ENCODE measurements around the gene TECPR2. TPM values are rescaled to one million over a fixed set of nuclear protein-coding genes. Genes with fewer than 3 reads are reported as not detected.

The TECPR2 gene
- total RNA-seq, 1 donor from 2014 or later, result 5.1 TPM

DNA sequence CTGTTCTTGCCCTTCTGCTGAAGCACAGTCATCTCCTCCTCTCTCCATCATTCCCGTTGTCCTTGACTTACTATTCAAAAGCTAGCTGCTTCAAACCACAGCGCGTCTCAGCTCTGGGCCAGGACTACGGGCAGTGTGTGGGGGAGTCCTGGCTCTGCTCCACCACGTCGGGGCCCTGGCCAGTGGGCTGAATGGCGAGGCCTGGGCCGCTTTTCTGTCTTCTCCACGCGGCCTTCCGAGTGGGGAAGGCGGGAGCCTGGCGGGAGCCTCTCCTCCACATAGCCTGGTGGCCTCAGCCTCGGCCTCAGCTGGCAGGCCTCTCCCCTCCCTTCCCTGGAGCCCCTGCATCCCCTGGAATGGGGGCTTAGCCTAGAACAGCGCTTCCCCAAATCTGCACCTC lies 130.4 kb downstream of the TECPR2 start:
- H3K4me3 ChIP-seq (ENCODE audit: low read depth, low read length), result no peak overlapping the region
- DNase-seq (ENCODE audit: low read depth), result no peak
- TF ChIP-seq, protein P1, sequence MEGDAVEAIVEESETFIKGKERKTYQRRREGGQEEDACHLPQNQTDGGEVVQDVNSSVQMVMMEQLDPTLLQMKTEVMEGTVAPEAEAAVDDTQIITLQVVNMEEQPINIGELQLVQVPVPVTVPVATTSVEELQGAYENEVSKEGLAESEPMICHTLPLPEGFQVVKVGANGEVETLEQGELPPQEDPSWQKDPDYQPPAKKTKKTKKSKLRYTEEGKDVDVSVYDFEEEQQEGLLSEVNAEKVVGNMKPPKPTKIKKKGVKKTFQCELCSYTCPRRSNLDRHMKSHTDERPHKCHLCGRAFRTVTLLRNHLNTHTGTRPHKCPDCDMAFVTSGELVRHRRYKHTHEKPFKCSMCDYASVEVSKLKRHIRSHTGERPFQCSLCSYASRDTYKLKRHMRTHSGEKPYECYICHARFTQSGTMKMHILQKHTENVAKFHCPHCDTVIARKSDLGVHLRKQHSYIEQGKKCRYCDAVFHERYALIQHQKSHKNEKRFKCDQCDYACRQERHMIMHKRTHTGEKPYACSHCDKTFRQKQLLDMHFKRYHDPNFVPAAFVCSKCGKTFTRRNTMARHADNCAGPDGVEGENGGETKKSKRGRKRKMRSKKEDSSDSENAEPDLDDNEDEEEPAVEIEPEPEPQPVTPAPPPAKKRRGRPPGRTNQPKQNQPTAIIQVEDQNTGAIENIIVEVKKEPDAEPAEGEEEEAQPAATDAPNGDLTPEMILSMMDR (conservative IDR thresholded peaks at IDR 0.05; ENCODE audit: low read depth, low read length), result no peak

DNA sequence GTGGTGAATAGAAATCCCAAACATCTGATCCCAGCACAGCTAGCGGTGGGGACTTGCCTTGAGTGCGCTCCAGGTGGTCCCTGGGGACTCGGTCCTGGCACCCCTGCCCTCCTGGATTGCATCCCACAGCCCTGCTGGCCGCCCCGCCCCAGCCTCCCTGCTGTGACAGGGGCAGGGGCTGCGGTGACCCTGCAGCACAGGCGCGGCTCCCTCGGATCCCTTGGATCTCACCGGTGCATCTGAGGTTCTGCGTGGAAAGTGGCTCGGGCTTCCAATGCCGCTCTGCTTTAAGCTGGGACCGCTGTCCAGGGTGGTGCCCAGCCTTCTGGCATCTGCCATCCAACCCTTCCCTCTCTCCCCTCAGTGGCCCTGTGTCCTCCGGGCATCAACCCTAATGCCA lies 130.8 kb downstream of the TECPR2 start:
- TF ChIP-seq, protein P1 (conservative IDR thresholded peaks at IDR 0.05; ENCODE audit: low read depth, low read length), result no peak
- DNase-seq (ENCODE audit: low read depth), result no peak
- H3K4me3 ChIP-seq (ENCODE audit: low read depth, low read length), result no peak overlapping the region

DNA sequence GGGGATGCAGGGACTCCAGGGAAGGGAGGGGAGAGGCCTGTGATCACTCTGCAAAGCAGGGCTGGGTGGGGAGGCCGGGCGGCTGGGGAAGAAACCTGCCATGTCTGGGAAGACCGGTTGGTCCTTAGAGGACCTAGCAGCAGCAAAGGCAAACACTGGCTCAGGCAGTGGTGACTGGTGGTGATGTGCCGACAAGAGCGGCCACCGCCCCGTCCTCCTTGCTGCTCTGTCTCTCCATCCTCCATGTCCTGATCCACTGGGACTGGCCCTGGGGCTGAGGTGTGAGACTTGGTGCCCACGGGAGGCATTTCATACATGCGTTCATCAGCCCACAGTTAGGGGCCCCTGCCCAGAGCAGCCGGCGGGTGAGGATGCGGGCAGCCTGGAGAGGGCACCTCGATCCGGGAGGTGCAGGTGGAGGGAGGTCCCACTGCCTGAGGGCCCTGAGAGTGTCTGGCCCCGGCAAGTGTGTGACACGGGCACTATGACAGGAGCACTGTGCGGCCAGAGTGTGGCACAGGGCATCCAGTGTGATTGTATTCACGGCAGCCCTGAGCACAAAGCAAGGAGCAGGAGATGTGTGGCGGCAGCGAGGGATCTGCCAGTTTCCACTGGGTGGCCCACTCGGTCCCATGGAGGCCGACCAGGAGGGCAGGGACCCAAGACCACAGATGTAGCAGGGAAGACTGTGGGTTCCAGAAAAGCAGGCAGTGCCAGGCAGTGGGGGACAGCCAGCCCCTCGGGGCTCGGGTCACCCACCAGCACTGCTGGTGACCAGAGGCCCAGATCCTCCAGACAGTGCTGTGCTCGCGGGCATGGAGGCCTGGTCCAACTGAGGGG lies 133.0 kb downstream of the TECPR2 start:
- TF ChIP-seq, protein P1 (conservative IDR thresholded peaks at IDR 0.05; ENCODE audit: low read depth, low read length), result no peak
- DNase-seq (ENCODE audit: low read depth), result no peak
- no peak overlapping the region for H3K4me3 ChIP-seq (ENCODE audit: low read depth, low read length)

DNA sequence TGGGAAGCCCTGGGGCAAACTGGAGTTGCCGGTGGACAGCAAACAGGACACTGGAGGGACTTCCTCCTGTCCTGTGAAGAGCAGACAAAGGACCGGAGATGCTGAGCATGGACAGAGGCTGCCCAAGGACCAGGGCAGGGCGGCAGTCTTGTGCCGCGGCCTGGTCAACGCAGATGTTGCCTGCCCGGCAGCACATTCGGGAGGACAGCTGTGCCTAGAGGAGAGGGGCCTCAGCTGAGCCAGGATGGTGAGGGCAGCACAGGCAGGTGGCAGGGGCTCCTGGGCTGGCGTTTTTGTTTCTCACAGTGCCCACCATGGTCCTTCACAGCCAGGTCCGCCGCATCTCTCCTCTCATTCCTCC lies 133.6 kb downstream of the TECPR2 start:
- no peak overlapping the region for H3K4me3 ChIP-seq (ENCODE audit: low read depth, low read length)
- no peak for DNase-seq (ENCODE audit: low read depth)
- TF ChIP-seq, protein P1 (conservative IDR thresholded peaks at IDR 0.05; ENCODE audit: low read depth, low read length), result no peak

DNA sequence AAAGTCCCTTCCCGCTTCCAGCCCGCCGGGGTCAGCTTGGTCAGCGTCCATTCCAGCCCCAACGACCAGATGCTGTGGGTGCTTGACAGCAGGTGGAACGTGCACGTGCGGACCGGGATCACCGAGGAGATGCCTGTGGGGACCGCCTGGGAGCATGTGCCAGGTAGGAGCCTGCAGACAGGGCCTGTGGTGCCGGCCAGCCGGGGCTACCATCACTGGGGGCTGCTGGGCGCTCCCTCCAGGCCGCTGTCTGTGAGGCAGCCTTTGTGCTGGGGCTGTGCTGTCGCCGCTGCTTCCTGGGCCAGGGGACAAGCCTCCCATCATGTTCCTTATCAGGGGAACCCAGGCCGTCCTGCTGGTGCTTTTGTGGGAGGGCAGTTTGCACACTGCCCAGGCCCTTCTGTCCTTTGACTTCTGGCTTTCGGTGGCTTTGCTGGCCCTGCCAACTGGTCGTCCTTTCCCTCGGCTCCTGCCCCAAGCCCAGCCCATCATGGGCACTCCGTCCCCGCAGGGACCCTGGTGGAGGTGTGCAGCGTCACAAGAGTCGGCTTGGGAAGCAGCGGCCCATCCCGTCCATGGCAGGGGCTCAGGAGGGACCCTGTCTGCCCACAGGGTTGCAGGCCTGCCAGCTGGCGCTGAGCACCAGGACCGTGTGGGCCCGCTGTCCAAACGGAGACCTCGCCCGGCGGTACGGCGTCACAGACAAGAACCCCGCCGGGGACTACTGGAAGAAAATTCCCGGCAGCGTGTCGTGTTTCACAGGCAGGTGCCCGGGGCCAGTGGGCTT lies 134.4 kb downstream of the TECPR2 start:
- DNase-seq (ENCODE audit: low read depth), result no peak
- no peak overlapping the region for H3K4me3 ChIP-seq (ENCODE audit: low read depth, low read length)
- TF ChIP-seq, protein P1 (conservative IDR thresholded peaks at IDR 0.05; ENCODE audit: low read depth, low read length), result no peak

DNA sequence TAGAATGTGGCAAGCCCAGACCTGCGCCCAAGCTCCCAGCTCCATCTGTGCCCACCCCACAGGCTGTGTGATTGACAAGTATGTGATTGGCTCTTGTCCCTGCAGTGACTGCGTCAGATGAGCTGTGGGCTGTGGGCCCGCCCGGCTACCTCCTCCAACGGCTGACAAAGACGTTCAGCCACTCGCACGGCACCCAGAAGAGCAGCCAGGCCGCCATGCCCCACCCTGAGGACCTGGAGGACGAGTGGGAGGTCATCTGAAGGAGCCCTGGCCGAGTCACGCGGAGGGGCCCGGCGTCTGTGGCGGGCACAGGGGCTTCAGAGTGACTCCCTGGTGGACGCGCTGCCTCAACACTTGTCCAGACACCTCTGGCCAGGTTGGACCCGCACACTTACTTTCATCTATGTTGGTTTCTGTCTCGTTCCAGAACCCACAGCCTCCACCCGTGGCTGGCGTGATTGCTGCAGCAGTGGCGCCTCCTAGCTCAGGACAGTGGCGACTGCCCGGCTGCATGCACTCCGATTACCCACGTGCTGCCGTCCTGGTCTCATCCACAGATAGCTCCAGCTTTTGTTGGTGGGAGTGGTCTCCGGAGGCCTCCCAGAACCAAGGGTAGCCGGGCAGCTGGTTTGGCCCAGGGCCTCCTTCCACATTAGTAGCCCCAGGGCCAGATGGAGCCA lies 135.4 kb downstream of the TECPR2 start:
- DNase-seq (ENCODE audit: low read depth), result no peak
- TF ChIP-seq, protein P1 (conservative IDR thresholded peaks at IDR 0.05; ENCODE audit: low read depth, low read length), result no peak
- no peak overlapping the region for H3K4me3 ChIP-seq (ENCODE audit: low read depth, low read length)

All from epithelial cell of proximal tubule (primary cell).